ENCODE results near the gene ATP8A2.

- TF ChIP-seq CTCF (IDR thresholded peaks at IDR 0.05) = no peak
- no peak for TF ChIP-seq POLR2AphosphoS5 (IDR thresholded peaks at IDR 0.05)
Measured at GRCh38 chr13:25973576-25973975, 601.8 kb downstream of the ATP8A2 start.
